ENCODE data around the gene DALRD3. TPM values are rescaled to one million over a fixed set of nuclear protein-coding genes. Genes with fewer than 3 reads are reported as not detected.

DALRD3 gene
- total RNA-seq, 2 donors from 2014 or later, result 50.2 to 60.3 TPM

DNA sequence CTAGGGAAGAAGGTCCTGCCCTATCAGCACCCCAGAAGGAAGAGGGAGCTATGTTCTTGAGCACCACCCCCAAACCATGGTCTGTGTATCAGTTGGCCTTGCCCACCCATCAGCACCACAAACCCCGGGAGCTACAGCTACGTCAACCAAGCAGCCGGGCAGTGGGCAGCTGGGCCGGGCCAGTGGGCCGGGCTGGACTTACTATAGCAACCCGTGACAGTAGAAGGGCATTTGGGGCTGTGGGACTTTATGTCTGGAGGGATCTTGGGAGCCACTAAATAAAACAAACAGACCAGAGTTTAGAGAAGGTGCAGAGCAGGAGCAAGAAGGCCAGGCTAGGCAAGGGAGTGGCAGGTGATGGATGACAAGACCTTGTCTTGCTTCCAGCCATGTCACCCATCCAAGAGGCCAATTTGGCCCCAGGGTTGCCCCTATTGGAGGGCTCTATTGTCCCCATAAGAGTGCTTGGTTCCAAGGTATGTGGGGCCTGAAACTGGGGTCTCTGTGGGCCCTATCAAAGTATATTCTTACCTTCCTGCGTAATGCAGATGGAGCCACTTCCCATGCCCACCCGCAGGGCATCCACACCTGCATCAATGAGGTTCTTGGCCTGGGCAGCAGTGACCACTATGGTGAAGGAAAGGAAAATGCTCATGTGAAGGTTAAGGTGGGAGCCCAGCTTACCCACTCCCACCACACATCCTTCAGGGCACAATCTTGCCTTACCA lies 7.6 kb upstream of the DALRD3 start:
- TF ChIP-seq, protein P1, sequence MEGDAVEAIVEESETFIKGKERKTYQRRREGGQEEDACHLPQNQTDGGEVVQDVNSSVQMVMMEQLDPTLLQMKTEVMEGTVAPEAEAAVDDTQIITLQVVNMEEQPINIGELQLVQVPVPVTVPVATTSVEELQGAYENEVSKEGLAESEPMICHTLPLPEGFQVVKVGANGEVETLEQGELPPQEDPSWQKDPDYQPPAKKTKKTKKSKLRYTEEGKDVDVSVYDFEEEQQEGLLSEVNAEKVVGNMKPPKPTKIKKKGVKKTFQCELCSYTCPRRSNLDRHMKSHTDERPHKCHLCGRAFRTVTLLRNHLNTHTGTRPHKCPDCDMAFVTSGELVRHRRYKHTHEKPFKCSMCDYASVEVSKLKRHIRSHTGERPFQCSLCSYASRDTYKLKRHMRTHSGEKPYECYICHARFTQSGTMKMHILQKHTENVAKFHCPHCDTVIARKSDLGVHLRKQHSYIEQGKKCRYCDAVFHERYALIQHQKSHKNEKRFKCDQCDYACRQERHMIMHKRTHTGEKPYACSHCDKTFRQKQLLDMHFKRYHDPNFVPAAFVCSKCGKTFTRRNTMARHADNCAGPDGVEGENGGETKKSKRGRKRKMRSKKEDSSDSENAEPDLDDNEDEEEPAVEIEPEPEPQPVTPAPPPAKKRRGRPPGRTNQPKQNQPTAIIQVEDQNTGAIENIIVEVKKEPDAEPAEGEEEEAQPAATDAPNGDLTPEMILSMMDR (IDR thresholded peaks at IDR 0.05), result no peak
- TF ChIP-seq POLR2A (IDR thresholded peaks at IDR 0.05) (no peak), POLR2AphosphoS5 (IDR thresholded peaks at IDR 0.05) (no peak)
- Histone ChIP-seq H3K27ac (no peak overlapping the region), H3K4me1 (replicated peaks) (peaks cover 6% of the 10 kb centered on the region), H3K27me3 (replicated peaks; ENCODE audit: insufficient read depth) (no peaks in the 10 kb centered on the region), H3K9me3 (no peaks in the 10 kb centered on the region), H3K4me3 (no peak overlapping the region), H3K36me3 (peaks cover 7 to 8% of the 10 kb centered on the region in 2 donors)
- intact Hi-C loops (cut with DNase I), result no loop called here
- no peak for DNase-seq (ENCODE audit: low spot score)
- WGBS, result 82% methylated on average over 8 of the region's 8 CpGs

DNA sequence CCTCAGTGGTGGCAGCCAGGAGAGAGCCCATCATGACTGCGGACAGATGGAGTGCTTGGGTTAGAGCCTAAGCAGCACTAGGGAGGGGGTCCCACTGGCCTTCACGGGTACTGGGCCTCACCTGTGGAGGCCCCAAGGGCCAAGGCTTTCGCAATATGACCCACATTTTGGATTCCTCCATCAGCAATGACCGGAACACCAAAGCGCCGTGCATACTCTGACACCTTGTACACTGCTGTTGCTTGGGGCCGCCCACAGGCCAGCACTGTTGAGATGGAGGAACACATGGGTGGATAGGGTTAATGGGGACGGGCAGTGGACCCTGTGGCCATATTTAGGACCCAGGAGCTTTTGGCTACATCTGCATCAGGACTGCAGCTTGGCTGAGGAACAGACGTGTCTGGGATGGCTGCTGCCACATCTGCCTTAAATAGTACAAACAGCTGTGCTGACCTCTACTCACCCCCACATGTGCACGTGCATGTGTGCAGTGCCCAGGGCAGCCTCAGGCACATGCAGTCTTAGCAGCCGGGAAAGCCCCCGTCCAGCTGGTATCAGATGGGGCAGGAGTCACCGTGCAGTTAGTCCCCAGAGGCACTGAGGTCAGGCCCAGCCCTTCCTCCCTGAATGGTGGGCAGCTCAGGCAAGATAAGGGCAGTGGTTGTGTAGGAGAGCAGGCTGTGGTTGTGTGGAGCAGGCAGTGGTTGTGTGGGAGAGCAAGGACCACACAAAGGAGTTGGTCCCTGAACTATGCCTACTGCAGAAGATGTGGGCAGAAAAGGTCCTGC lies 6.8 kb upstream of the DALRD3 start:
- intact Hi-C loops (cut with DNase I), result no loop called here
- Histone ChIP-seq H3K36me3 (peaks cover 7 to 8% of the 10 kb centered on the region in 2 donors), H3K4me1 (replicated peaks) (peaks cover 6% of the 10 kb centered on the region), H3K27me3 (replicated peaks; ENCODE audit: insufficient read depth) (no peaks in the 10 kb centered on the region), H3K9me3 (no peaks in the 10 kb centered on the region), H3K4me3 (no peak overlapping the region), H3K27ac (no peak overlapping the region)
- no peak for DNase-seq (ENCODE audit: low spot score)
- TF ChIP-seq POLR2AphosphoS5 (IDR thresholded peaks at IDR 0.05) (no peak), POLR2A (IDR thresholded peaks at IDR 0.05) (no peak)
- TF ChIP-seq, protein P1 (IDR thresholded peaks at IDR 0.05), result no peak
- WGBS, result 75% methylated on average over 13 of the region's 13 CpGs

DNA sequence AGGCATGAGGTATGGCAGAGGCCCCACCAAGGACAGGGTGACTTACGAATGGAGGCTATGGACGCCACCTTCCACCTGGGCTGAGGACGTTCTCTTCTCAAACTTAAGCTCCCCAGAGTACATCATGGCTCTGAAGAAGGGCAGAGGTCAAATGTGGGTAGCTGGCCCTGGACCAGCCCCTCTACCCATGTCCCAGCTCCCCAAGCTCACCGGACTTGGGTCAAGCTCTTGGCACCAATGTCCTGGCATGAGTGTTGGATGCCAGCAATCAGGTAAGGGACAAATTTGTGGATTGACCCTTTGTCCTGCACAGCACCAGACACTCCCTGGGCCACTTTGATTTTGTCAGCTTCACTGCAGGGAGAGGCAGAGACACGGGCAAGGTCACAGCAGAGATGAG lies 6.1 kb upstream of the DALRD3 start:
- Histone ChIP-seq H3K36me3 (peaks cover 7 to 8% of the 10 kb centered on the region in 2 donors), H3K9me3 (no peaks in the 10 kb centered on the region), H3K4me1 (replicated peaks) (peaks cover 6% of the 10 kb centered on the region), H3K27ac (no peak overlapping the region), H3K27me3 (replicated peaks; ENCODE audit: insufficient read depth) (no peaks in the 10 kb centered on the region), H3K4me3 (no peak overlapping the region)
- 70% methylated on average over 5 of the region's 5 CpGs for WGBS
- TF ChIP-seq, protein P1 (IDR thresholded peaks at IDR 0.05), result no peak
- no peak for TF ChIP-seq POLR2AphosphoS5 (IDR thresholded peaks at IDR 0.05)
- TF ChIP-seq POLR2A (IDR thresholded peaks at IDR 0.05), result no peak
- intact Hi-C loops (cut with DNase I), result loop anchor here (5.0 kb wide), 1 partner anchor 68 kb away; the partner anchor contains the start of gene QRICH1
- DNase-seq (ENCODE audit: low spot score), result no peak

DNA sequence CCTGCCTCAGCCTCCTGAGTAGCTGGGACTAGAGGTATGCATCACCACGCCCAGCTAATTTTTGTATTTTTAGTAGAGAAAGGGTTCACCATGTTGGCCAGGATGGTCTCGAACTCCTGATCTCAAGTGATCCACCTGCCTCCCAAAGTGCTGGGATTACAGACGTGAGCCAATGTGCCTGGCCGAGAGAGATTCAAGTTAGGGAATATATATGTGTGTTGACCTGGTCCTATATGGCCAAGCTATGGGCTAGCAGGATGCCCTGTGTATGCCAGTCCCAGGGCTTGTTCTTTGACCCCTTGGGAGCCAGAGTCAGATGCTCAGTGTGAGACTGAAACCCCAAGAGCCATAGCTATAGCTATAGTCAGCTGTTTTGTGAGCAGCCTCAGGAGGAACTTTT lies 5.4 kb upstream of the DALRD3 start:
- WGBS, result 91% methylated on average over 4 of the region's 4 CpGs
- TF ChIP-seq, protein P1 (IDR thresholded peaks at IDR 0.05), result no peak
- TF ChIP-seq POLR2AphosphoS5 (IDR thresholded peaks at IDR 0.05) (no peak), POLR2A (IDR thresholded peaks at IDR 0.05) (no peak)
- Histone ChIP-seq H3K27me3 (replicated peaks; ENCODE audit: insufficient read depth) (no peaks in the 10 kb centered on the region), H3K27ac (no peak overlapping the region), H3K36me3 (peaks cover 7 to 8% of the 10 kb centered on the region in 2 donors), H3K4me3 (no peak overlapping the region), H3K9me3 (no peaks in the 10 kb centered on the region), H3K4me1 (replicated peaks) (peaks cover 6% of the 10 kb centered on the region)
- intact Hi-C loops (cut with DNase I), result loop anchor here (5.0 kb wide), 1 partner anchor 69 kb away; the partner anchor contains the start of gene QRICH1
- no peak for DNase-seq (ENCODE audit: low spot score)

All from prostate gland (tissue), 2 donors.